Activated CD4-positive, alpha-beta T cell treated with anti-CD3 and anti-CD28 coated beads for 36 hours (primary cell): ENCODE data around the gene GPC6. TPM values are rescaled to one million over a fixed set of nuclear protein-coding genes. Genes with fewer than 3 reads are reported as not detected.
A peak's percentile ranks its signal among the peaks of the same experiment; 100 is the strongest.

Experiments
- ATAC-seq: fragments of 200-7000 bp; cut with Tn5 transposase; one replicate; pipeline ENCODE4 v1.10.0; 2021; ENCODE audit warnings: mild to moderate bottlenecking, moderate library complexity
- CTCF ChIA-PET: fragments of 350-600 bp; sonication (Branson Sonifier 250); formaldehyde crosslinking; loops from one replicate; lab custom pipeline; 2021; ENCODE audit warnings: antibody characterized with exemption; lab: Charles Lee
- POLR2A ChIA-PET: fragments of 350-600 bp; sonication (Branson Sonifier 250); formaldehyde crosslinking; loops from one replicate; lab custom pipeline; 2021; ENCODE audit warnings: antibody characterized with exemption, inconsistent platforms; lab: Charles Lee
- DNase-seq: peaks from one replicate; pipeline ENCODE4 v3.0.0-alpha.2; 2020
- H3K27ac Mint-ChIP-seq: one replicate; pipeline ENCODE4 v1.8.0; 2021; ENCODE audit warnings: mixed read lengths
- H3K27me3 Mint-ChIP-seq: one replicate; pipeline ENCODE4 v1.8.0; 2021; ENCODE audit warnings: mixed read lengths
- H3K36me3 Mint-ChIP-seq: one replicate; pipeline ENCODE4 v1.8.0; 2021; ENCODE audit warnings: low read depth, mixed read lengths
- H3K4me1 Mint-ChIP-seq: one replicate; pipeline ENCODE4 v1.8.0; 2021; ENCODE audit warnings: mixed read lengths
- H3K4me3 Mint-ChIP-seq: one replicate; pipeline ENCODE4 v1.8.0; 2021; ENCODE audit warnings: mild to moderate bottlenecking, moderate library complexity, mixed read lengths
- H3K9me3 Mint-ChIP-seq: one replicate; pipeline ENCODE4 v1.8.0; 2021; ENCODE audit warnings: low read depth, mixed read lengths
- intact Hi-C, 2 experiments: fragments of 100-400 bp; cut with DNase I in 1 of 2; cut with micrococcal nuclease in 1 of 2; formaldehyde crosslinking; loops; one replicate each; pipeline versions ENCODE4 v1.14.2 to v1.15.1; 2022 to 2024; cut with DNase I, micrococcal nuclease
- total RNA-seq, 2 experiments: library from RNA; stranded (reverse); gene quantifications; one replicate each; pipeline ENCODE4 v1.2.3, GENCODE V29; 2021

The GPC6 gene
- total RNA-seq, 2 experiments from 2014 or later = not detected

DNA sequence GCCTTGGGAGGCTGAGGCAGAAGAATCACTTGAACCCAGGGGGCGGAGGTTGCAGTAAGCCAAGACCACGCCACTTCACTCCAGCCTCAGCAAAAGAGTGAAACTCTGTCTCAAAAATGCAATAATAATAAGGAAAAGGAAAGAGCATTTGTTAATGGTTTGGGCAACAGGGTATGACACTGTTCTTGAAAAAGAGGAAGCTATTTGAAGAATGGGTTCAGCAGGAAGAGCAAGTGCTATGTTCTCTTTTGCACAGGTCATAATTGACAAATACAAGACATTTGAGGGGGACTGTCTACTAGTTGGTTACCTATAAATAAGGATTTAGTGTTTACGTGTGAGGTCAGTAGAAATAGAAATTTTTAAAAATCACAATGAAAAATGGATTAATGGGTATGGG is 1034.6 kb downstream of the GPC6 start:
- intact Hi-C loops = no loop called here
- no peaks in the 10 kb centered on the region for H3K36me3 Mint-ChIP-seq
- no peak overlapping the region for H3K4me3 Mint-ChIP-seq
- no peaks in the 10 kb centered on the region for H3K27me3 Mint-ChIP-seq
- H3K27ac Mint-ChIP-seq = no peak overlapping the region
- ATAC-seq (no peak), DNase-seq (no peak)
- ChIA-PET POLR2A (no interaction called here), CTCF (interaction anchor here (0.9 kb wide), 1 partner anchor 9 kb away, joined by 4 read pairs; no protein-coding TSS in a partner anchor)
- no peaks in the 10 kb centered on the region for H3K9me3 Mint-ChIP-seq
- peaks cover 3% of the 10 kb centered on the region for H3K4me1 Mint-ChIP-seq

DNA sequence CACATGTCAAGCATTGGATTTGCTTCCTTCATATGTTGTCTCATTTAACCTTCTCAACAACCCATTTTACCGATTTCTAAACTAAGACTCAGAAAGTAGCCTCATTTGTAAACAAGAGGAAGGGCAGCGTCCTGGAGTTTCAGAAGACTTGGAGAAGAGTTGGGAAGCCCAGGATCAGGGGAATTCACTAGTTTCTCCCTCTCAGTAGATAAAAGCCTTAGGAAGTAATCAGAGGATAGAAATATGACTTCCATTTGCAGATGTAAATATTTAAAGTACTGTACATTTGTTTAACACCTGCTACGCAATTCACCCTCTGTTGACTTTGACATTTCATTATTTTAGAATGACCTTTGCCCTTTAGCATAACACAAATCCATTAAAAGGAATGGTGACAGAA is 1036.4 kb downstream of the GPC6 start:
- intact Hi-C loops = no loop called here
- no peak for DNase-seq
- POLR2A ChIA-PET = no interaction called here
- H3K4me3 Mint-ChIP-seq = no peak overlapping the region
- no peak for ATAC-seq
- no peak overlapping the region for H3K27ac Mint-ChIP-seq
- H3K27me3 Mint-ChIP-seq = no peaks in the 10 kb centered on the region
- no peaks in the 10 kb centered on the region for H3K4me1 Mint-ChIP-seq
- CTCF ChIA-PET = no interaction called here
- H3K9me3 Mint-ChIP-seq = no peaks in the 10 kb centered on the region
- H3K36me3 Mint-ChIP-seq = no peaks in the 10 kb centered on the region

DNA sequence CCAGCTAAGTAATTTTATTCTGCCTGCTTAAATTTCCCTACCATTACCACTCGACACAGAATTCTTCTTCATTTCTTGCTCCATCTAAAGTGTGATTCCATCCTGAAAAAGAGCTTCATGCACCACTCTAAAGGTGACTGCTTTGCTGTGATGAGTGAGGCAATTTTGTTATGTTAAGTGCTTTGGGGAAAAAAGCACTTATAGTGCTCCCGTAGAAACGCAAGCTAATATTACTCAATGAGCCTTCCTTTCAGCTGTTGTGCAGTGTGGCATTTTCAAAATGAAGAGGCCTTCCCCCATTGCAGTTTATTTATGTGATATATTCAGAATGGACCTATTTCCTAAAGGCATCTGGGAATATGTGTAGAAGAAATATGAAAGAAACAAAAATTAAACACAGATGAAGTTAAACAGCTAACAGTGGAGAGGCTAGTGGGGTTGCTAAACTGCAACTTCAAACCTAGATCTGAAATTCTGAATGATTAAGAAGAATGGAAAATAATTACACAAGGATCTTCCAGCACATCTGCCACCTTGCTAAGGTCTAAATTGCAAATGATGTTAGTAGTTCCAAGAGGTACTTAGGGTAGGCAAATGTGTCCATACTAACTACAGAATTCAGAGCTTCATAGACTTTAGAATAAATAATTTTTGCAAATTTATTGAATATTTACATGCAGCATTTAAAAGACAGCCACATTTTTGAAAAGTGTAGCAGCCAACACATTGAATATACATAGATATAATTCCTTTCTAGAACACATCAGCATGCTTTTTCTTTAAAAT is 1041.2 kb downstream of the GPC6 start:
- ChIA-PET POLR2A (no interaction called here), CTCF (no interaction called here)
- intact Hi-C loops = no loop called here
- DNase-seq = no peak
- no peak for ATAC-seq
- H3K9me3 Mint-ChIP-seq = no peaks in the 10 kb centered on the region
- no peaks in the 10 kb centered on the region for H3K36me3 Mint-ChIP-seq
- no peaks in the 10 kb centered on the region for H3K27me3 Mint-ChIP-seq
- no peaks in the 10 kb centered on the region for H3K4me1 Mint-ChIP-seq
- no peak overlapping the region for H3K27ac Mint-ChIP-seq
- H3K4me3 Mint-ChIP-seq = no peak overlapping the region

DNA sequence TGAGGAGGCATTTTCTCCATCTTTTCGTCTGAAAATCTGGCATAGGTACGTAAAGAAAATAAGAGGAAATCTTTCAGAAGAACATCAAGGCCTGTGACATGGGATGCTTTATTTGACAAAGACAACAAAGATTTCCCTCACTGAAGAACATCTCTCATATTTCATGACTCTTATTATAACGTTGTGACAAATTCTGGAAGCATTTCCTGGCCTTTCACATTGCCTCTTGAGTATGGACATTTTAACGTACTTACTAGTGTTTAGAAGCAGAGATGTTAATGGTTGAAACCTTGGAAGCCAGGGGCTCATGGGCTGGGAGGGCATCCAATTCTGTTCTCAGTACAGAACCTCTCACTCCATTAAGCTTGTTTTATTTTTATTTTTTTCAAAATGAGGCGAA is 1042.1 kb downstream of the GPC6 start:
- DNase-seq (no peak), ATAC-seq (no peak)
- CTCF ChIA-PET = no interaction called here
- Mint-ChIP-seq H3K27me3 (no peaks in the 10 kb centered on the region), H3K4me3 (no peak overlapping the region), H3K4me1 (no peaks in the 10 kb centered on the region), H3K9me3 (no peaks in the 10 kb centered on the region), H3K36me3 (no peaks in the 10 kb centered on the region), H3K27ac (no peak overlapping the region)
- intact Hi-C loops = no loop called here
- POLR2A ChIA-PET = no interaction called here

DNA sequence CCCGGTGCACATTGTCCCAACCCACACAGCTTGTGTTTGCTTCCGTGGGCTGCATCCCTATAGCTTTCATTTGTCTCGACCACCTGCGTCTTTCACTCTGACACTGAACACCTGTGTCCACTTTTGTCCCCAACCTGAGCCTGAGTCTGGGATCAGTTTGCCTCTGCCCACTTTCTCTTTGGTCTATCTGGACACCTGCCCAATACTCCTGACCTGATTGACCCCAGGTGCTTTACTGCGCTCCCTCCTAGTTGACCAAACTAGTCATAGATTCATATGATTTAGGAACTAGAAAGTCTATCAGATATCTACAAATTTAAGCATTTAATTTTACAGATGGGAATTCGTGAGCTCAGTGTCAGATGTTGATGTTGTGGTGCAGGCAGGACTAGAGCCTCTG is 1043.0 kb downstream of the GPC6 start:
- H3K27ac Mint-ChIP-seq = no peak overlapping the region
- DNase-seq (no peak), ATAC-seq (no peak)
- ChIA-PET POLR2A (no interaction called here), CTCF (interaction anchor here (0.8 kb wide), 1 partner anchor 92 kb away, joined by 5 read pairs; no protein-coding TSS in a partner anchor)
- intact Hi-C loops = no loop called here
- H3K27me3 Mint-ChIP-seq = no peaks in the 10 kb centered on the region
- no peaks in the 10 kb centered on the region for H3K4me1 Mint-ChIP-seq
- no peak overlapping the region for H3K4me3 Mint-ChIP-seq
- H3K9me3 Mint-ChIP-seq = no peaks in the 10 kb centered on the region
- H3K36me3 Mint-ChIP-seq = no peaks in the 10 kb centered on the region

DNA sequence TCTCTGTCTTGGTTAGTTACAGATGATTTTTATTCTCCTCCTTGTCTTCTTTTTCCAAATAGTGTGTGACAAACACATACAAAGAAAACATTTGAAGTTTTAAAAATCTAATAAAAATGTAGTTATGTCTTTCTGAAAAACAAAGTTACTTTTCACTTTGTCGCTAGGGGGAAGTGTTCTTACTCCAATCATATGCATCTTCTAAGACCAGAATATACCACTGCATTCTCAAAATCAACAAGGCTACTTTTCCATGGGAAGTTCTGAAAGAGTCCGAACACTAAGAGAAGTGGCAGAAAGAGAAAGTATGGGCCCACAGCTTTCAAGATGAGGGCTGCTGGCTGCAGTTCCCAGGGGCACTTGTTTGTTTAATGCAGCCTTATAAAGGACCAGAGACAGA is 1043.9 kb downstream of the GPC6 start:
- H3K4me3 Mint-ChIP-seq = no peak overlapping the region
- H3K4me1 Mint-ChIP-seq = no peaks in the 10 kb centered on the region
- no peaks in the 10 kb centered on the region for H3K27me3 Mint-ChIP-seq
- ATAC-seq (no peak), DNase-seq (no peak)
- intact Hi-C loops = no loop called here
- ChIA-PET CTCF (interaction anchor here (0.6 kb wide), 1 partner anchor 11 kb away, joined by 3 read pairs; no protein-coding TSS in a partner anchor), POLR2A (no interaction called here)
- no peaks in the 10 kb centered on the region for H3K9me3 Mint-ChIP-seq
- H3K36me3 Mint-ChIP-seq = no peaks in the 10 kb centered on the region
- H3K27ac Mint-ChIP-seq = peak overlapping the region; percentile 42

DNA sequence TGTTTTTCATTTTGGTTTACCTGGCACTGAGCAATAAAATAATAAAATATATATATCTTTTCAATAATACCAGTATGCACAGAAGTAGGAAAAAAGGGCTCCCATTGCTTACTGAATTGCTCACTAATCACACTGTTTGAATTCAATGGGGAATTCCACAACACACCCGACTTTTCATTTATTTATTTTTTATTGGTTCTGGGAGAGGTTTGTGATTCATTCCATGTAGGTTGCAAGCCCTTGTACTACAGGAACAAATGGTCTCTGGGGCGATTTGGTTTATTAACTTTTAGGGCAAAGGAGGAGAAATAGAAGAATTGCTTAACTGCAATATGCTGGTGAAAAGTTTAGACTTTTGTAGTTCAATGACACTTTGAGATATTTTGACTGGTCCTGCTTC is 1045.4 kb downstream of the GPC6 start:
- CTCF ChIA-PET = interaction anchor here (0.7 kb wide), 2 partner anchors 119 to 289 kb away, joined by 3 to 4 read pairs; no protein-coding TSS in a partner anchor

DNA sequence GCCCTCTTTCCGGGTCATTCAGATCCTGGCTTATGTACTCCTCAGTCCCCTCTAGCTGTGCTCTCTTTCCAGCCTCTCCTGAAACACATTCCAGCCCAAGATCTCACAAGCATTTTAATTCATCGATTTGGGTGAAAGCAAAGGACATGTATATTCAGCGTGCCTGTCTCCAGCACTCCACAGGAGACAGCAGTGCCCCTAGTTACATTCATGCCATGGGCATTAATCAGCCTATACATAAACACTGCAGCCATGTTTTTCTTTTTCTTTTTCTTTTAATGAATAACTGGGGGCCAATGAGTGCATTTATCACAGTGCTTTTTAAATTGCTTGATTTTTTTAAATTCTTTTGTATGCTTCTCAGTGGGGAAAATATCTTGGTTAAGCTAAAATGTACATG is 1053.7 kb downstream of the GPC6 start:
- ATAC-seq (no peak), DNase-seq (no peak)
- POLR2A ChIA-PET = no interaction called here
- peaks cover 5% of the 10 kb centered on the region for H3K27me3 Mint-ChIP-seq
- no peak overlapping the region for H3K27ac Mint-ChIP-seq
- intact Hi-C loops = no loop called here
- H3K4me1 Mint-ChIP-seq = no peaks in the 10 kb centered on the region
- CTCF ChIA-PET = interaction anchor here (1.3 kb wide), 1 partner anchor 24 kb away, joined by 4 read pairs; no protein-coding TSS in a partner anchor
- no peaks in the 10 kb centered on the region for H3K36me3 Mint-ChIP-seq
- peaks cover 12% of the 10 kb centered on the region for H3K9me3 Mint-ChIP-seq
- no peak overlapping the region for H3K4me3 Mint-ChIP-seq

More for the DNA sequence above, 1045.4 kb downstream of the GPC6 start:
- no peaks in the 10 kb centered on the region for H3K4me1 Mint-ChIP-seq
- no peaks in the 10 kb centered on the region for H3K27me3 Mint-ChIP-seq
- no peak overlapping the region for H3K27ac Mint-ChIP-seq
- ATAC-seq = no peak
- POLR2A ChIA-PET = no interaction called here
- H3K9me3 Mint-ChIP-seq = no peaks in the 10 kb centered on the region
- intact Hi-C loops = no loop called here
- no peak for DNase-seq
- H3K36me3 Mint-ChIP-seq = no peaks in the 10 kb centered on the region
- H3K4me3 Mint-ChIP-seq = no peak overlapping the region

DNA sequence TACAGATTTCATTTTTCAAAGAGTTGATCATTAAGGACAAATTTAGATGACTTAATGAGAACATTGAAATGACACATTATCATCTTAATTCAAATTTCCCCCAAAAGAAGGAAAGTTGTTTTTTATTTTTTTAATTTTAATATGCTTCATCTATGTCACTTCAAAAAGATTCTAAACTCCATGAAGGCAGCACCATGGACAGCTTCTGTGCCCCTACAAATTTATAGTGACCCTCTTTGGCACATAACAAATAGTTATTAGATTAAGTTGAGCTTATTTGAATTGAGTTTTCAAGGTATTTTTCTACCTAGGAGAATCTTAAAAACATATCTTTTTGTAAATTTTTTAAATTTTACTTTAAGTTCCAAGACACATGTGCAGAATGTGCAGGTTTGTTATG is 1054.2 kb downstream of the GPC6 start:
- Mint-ChIP-seq H3K27ac (no peak overlapping the region), H3K36me3 (no peaks in the 10 kb centered on the region), H3K27me3 (peaks cover 5% of the 10 kb centered on the region), H3K4me1 (no peaks in the 10 kb centered on the region), H3K9me3 (peaks cover 12% of the 10 kb centered on the region), H3K4me3 (no peak overlapping the region)
- DNase-seq (no peak), ATAC-seq (no peak)
- ChIA-PET CTCF (interaction anchor here (0.6 to 1.3 kb wide), 3 partner anchors 24 to 697 kb away, joined by 3 to 4 read pairs (median 3); no protein-coding TSS in a partner anchor), POLR2A (no interaction called here)
- intact Hi-C loops = no loop called here

DNA sequence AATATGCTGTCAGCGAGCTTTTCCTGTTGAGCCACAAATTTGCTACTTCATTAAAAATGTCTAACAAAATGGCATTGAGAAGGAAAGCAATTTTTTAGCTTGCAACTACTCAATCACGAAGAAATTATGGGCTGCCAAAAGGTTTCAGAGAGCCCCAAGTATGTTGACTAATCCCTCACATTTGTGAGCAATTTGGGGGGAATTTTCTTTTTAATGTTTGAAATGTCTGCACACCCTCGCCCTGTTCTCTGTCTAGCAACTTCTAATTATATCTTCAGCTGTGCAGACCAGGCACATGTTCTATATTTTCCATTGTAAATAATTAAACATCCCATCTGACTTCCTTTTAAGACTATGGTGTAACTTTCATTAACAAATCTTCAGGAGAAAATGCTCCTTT is 1060.0 kb downstream of the GPC6 start:
- no peaks in the 10 kb centered on the region for H3K4me1 Mint-ChIP-seq

DNA sequence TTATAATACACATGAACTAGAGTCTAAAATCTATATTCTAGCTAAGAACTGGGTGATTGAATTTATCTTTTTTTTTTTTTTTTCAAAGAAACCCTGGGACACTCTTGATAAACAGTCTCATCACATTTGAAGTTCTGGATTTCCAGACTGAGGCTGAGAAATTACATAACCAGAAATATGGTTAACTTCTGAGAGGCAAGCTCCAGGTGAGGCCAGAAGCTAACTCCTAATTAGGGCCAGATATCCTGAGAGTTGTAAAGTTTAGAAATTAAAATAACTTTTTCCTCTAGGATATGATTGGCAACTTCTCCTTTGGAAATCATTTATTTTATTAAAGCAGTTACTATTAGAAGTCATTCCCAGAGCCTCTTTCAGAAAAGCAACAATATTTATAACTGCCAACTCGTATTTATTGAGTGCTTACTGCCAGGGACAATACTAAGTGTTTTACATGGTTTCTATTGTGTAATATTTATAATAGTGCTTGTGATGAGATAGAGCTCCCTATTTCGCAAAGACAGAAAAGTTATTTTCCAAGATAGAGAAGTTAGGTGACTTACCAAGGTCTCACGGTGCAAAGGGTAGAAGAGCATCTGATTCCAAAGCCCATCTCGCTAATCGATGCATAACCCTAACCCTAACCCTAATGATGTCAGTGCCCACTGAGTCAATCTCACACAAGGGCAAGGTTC is 1065.2 kb downstream of the GPC6 start:
- ATAC-seq = no peak
- H3K4me3 Mint-ChIP-seq = no peak overlapping the region
- no peak overlapping the region for H3K27ac Mint-ChIP-seq
- H3K36me3 Mint-ChIP-seq = no peaks in the 10 kb centered on the region
- intact Hi-C loops = no loop called here
- H3K27me3 Mint-ChIP-seq = no peaks in the 10 kb centered on the region
- CTCF ChIA-PET = interaction anchor here (0.6 to 0.7 kb wide), 3 partner anchors 73 to 948 kb away, joined by 3 read pairs; no protein-coding TSS in a partner anchor
- POLR2A ChIA-PET = interaction anchor here (0.6 kb wide), 1 partner anchor 358 kb away, joined by 4 read pairs; no protein-coding TSS in a partner anchor
- DNase-seq = no peak
- H3K9me3 Mint-ChIP-seq = no peaks in the 10 kb centered on the region
- H3K4me1 Mint-ChIP-seq = no peaks in the 10 kb centered on the region

More for the DNA sequence above, 1060.0 kb downstream of the GPC6 start:
- ATAC-seq = no peak
- ChIA-PET POLR2A (no interaction called here), CTCF (interaction anchor here (0.7 kb wide), 1 partner anchor 8 kb away, joined by 4 read pairs; no protein-coding TSS in a partner anchor)
- DNase-seq = no peak
- no peak overlapping the region for H3K27ac Mint-ChIP-seq
- no peaks in the 10 kb centered on the region for H3K36me3 Mint-ChIP-seq
- intact Hi-C loops = no loop called here
- no peak overlapping the region for H3K4me3 Mint-ChIP-seq
- H3K9me3 Mint-ChIP-seq = no peaks in the 10 kb centered on the region
- H3K27me3 Mint-ChIP-seq = no peaks in the 10 kb centered on the region
